Posterior vena cava (tissue), 2 donors: Measurements from ENCODE around the gene WDSUB1. TPM values are rescaled to one million over a fixed set of nuclear protein-coding genes. Genes with fewer than 3 reads are reported as not detected.

ENCODE experiments used
- DNase-seq: peaks from one replicate; pipeline ENCODE4 v3.0.0-alpha.2; 2020; ENCODE audit warnings: low spot score
- intact Hi-C, 2 donors: fragments of 100-400 bp; cut with DNase I; formaldehyde crosslinking; loops; one replicate each; pipeline versions ENCODE4 v1.14.1 to v1.14.2; 2022 to 2023
- total RNA-seq, 2 donors: library from RNA; stranded (reverse); fragmentation: NEBNext Ultra II Directional; extraction: Animal tissue kit (Norgen Biotek cat#: 25700); gene quantifications; one replicate each; pipeline ENCODE4 v1.2.1, GENCODE V29; 2021
- donor health status: DM: yes; HTN: yes; CAD: no.
- donor health status: DM: yes; HTN: yes; CAD: no.

Gene WDSUB1
- total RNA-seq, 2 donors from 2014 or later: 4.9 to 7.9 TPM

DNA sequence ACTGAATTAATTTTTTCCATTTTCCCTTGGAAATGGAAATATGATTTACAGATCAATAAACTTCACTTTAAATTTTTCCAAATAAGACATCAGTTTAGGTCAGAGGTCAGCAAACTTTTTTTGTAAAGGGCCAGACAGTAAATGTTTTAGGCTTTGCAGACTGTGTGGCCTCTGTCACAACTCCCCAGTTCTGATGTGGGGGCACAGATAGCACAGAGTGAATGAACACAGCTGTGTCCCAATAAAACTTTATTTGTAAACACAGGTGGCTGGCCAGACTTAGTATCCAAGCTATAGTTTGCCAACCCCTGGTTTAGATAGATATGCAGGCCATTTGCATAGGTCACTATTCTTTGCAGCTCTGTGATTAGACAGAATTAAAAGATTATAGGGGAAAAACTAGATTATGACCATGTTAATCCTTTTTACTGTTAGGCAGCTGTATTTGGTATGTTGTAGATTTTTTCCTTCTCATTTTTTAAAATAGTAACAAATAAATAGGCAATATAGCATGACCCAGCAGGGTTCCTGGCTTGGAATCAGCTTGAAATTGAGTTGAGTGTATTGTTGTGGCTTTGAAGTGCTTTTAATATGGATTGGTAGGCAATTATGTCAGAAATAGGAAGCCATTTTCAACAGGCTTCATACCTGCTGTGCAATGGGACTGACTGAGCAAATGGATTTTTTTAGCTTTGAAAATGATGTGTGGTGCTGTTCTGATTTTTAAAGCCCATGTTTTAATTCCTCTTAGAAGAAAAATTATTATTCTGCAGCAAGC is 59.7 kb downstream of the WDSUB1 start:
- intact Hi-C loops: no loop called here
- DNase-seq: no peak

DNA sequence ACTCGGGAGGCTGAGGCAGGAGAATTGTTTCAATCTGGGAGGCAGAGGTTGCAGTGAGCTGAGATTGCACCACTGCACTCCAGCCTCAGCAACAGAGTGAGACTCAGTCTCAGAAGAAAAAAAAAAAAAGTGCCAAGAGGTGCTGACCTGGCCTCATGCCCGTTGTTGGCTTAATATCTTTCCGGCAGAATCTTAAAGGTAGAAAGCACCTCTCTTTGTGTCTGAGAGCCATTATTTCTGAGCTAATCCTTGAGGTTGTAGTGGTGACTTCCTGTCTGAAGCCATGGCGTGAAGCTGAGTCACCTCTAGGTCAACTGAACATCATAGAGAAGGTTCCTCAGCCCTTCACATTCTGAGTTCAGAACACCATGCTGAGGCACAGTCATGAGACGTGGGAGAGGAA is 60.4 kb downstream of the WDSUB1 start:
- intact Hi-C loops: no loop called here
- DNase-seq: no peak

DNA sequence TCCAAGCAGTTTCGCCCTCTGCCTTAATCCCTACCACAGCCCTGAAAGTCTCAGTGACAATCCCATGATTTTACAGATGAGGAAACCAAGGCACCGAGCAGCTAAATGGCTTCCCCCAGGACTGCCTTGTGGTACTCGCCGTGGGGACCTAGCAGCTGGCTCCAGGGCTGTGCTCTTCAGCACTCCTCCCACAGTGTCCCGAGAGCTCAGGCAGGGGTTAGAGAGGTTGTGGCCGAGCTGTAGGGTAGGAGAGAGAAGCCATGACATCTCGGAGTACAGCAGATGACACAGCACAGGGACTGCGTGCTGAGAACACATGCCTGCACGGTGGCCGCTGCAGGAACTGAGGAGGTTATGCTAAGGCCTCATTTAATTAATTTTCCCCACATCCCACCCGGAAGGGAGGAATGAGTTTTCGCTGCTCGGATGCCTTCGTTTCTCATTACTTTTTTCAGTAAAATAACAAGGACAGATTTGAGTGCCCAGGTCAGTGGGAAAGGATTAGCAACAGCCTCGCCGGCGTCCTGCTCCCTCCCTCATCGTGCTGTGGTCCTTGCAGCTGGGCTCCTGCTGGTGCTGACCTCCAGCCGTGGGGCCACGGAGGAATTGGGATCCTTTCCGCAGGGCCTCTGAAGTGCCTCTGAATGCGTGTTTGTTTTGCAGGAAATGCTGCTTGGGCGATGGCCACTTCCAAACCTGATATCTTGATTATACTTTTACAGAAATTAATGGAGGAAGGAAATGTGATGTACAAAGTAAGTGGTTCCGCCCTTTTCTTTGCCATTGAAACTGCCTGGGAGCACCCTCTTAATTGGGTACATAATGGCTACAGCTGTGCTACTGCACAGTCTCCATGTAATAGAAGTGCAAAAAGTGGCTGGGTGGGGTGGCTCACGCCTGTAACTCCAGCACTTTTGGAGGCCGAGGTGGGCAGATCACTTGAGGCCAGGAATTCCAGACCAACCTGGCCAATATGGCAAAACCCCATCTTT is 61.2 kb downstream of the WDSUB1 start:
- intact Hi-C loops: no loop called here
- no peak for DNase-seq

DNA sequence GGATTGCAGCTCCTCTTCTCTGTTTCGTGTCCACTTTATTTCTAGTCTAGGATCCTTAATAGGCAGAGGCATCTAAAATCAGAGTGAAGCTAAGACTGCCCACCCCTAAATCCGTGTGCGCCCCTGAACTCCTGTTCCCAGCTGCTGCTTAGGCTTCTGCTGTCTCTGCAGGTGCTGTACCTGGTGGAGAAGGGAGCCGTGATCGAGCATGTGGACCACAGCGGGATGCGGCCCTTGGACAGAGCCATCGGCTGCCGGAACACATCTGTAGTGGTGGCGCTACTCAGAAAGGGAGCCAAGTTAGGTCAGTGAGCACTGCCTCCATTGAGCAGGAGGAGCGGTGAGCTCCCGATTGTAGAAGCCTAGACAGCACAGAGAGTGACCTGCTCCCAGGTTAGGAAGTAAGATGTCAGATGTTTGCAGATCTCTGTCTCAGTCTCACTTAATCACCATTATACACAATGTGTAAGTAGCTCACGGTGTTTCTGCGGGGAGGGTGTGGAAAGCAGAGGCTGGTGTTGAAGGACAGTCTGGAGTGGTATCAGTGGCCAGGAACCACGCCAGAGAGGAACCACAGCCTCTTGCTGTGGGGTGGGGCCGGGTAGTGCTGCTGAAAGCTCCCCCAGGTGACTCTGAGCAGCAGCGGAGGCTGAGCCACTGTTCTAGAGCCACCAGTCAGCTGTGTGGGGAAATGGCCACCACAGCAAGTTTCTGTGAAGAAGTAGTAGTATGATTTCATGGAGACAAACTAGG is 62.3 kb downstream of the WDSUB1 start:
- no peak for DNase-seq
- intact Hi-C loops: no loop called here

DNA sequence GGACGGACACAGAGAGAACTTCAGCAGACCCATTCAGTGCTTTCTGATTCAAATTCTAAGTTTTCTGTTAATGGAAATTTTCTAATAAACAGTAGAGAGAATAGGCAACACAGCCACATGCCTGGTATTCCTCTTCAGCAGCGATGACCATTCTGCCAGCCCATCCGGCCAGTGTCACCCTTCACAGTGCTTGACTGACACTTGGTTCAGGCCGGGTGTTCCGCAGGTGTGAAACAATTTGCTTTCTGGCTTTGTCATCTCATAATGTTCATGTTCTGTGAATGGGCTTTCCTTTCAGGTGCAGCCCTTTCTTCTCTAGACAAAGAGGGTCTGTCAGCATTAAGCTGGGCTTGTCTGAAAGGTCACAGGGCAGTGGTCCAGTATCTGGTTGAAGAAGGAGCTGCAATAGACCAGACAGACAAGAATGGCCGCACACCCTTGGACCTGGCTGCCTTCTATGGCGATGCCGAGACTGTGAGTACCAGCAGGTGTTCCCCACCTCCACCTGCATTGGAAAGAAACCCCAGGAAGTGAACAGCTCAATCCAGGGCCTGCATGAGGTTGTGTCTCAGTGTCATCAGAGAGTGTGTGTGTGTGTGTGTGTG is 67.0 kb downstream of the WDSUB1 start:
- intact Hi-C loops: no loop called here
- DNase-seq: no peak

DNA sequence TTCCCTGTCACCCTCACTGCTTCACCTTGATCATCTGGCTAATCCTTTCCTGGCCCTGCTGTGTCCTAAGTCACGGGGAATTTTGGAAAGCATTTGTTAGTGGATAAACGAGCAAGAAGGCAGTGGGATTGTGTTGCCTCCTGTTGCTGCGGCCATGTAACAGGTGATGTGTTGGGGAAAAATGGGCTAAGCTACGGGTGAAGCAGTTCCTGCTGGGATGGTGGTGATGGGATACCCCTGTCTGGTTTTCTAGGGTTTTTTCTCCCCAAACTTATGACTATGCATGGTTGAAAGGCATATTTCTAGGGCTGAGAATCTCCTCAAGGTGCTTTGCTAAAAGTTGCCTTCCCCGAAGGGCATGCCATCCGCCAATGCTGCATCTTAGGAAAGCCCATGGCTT is 68.1 kb downstream of the WDSUB1 start:
- intact Hi-C loops: no loop called here
- no peak for DNase-seq

DNA sequence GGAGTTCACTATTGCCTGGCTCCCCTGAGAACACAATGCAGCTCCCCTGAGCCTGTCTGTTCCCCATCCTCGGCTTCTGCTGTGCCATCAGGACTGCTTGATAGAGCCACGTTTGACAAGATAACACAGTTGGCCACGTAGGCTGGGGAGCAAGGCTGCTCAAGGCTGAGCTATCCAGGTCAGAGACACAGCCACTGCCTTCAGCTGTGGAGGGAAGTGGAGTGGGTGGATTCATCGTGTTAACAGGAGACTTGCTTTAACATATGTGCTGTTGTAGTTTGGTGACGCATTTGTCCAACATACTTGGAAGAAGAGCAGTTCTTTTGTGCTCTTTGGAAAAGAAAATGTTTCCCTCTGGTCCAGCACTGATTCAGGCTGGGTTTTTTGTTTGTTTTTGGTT is 68.8 kb downstream of the WDSUB1 start:
- intact Hi-C loops: no loop called here
- no peak for DNase-seq

DNA sequence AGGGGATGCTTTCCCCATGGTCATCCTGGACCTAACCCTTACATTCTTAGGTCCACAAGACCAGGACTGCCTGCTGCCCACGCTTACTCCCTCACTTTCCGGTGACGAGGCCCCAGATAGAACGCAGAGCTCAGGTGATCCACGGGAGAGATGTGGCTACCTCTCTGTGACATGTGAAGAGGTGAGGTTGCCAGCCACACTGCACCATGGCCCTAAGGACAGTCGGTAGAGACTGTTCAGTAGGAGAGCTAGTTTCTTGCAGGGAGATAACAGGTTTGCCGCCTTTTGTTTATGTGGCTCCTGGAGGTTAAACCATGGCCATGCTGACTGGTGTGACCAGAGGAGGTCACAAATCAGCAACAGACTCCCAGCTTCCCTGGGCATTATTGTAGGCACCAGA is 71.4 kb downstream of the WDSUB1 start:
- intact Hi-C loops: no loop called here
- no peak for DNase-seq

DNA sequence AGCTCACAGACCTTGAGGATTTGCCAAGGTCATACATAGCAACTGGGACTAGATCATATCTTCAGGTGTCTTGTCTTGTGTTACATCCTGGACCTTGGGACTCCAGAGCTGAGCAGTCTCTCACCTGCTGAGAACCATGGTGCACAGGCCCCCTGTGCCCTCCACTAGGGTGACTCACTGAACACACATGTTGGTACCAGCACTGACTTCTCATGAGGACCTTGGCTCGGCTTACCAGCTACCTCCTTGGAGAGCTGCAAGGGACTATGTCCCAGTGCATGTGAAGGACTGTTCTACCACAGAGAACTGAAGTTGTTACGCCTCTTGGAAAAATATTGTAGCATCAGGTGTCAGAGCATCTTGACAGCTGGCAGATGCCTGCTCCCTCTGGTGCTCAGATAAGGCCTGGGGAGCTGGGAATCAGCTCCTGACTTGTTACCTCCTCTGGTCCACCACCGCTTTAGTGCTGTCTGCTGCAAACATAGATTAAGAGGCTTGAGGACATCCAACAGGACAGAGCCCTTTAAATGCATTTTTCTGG is 72.1 kb downstream of the WDSUB1 start:
- DNase-seq: no peak
- intact Hi-C loops: no loop called here

DNA sequence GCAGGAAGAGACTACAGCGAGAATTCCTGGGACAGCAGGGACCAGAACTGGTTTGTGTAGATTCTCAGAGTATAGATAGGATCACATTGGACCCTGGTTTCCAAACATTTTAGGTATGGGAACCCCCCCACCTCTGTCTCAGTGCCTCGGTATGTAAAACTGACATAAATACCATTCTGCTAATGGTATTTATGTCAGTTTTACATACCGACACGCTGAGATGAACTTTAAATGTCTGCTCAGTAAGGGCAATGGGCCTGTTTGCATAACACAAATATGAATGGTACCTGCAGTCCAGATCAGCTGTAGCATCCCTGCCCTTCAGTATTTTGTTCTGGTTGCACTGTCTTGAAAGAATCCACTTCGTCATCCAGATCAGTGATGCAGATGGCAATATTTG is 73.2 kb downstream of the WDSUB1 start:
- DNase-seq: no peak

DNA sequence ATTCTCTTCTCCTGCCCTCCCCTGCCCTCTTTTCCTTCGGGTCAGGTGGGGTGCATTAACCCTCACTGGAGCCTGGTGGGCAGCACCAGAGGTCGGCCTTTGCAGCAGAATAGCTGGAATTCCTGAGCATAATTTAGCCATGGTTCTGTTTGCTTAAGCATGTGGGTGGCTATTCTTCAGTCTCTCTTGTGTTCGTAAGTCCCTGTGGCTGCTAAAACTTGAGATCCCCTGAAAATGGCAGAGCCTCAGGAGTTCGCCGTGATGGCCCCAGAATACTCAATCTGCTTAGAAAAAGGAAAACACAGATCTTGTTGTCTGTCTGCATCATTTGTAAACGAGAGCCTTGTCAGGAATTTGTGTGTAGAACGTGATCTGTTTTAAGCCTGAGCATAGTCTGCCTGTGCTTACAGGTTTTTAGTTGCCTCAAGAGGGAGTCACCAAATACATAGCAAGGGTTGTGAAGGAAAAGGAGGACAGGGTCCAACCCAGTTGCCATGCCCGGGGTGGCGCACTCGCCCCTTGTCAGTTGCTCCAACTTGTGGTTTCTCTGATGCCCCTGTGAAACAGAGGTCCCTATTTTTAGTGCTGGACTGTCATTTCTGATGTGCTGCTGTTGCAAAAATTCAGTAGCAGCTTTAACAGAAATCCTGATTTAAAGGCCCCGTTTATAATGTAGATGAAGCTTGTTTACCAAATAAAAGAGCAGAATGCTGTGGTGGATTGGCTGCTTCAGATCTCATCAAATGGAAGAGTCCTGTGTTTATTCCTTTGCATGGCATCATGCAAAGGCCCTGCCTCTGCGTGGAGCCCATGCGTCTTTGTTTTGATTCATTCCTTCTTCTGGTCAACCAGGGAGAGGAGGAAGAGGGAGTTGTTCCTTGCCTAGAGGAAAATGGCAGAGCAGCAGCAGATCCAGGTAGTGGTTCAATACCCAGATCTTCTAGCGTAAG is 74.8 kb downstream of the WDSUB1 start:
- intact Hi-C loops: no loop called here
- DNase-seq: no peak

More for the DNA sequence above, 73.2 kb downstream of the WDSUB1 start:
- intact Hi-C loops: no loop called here

DNA sequence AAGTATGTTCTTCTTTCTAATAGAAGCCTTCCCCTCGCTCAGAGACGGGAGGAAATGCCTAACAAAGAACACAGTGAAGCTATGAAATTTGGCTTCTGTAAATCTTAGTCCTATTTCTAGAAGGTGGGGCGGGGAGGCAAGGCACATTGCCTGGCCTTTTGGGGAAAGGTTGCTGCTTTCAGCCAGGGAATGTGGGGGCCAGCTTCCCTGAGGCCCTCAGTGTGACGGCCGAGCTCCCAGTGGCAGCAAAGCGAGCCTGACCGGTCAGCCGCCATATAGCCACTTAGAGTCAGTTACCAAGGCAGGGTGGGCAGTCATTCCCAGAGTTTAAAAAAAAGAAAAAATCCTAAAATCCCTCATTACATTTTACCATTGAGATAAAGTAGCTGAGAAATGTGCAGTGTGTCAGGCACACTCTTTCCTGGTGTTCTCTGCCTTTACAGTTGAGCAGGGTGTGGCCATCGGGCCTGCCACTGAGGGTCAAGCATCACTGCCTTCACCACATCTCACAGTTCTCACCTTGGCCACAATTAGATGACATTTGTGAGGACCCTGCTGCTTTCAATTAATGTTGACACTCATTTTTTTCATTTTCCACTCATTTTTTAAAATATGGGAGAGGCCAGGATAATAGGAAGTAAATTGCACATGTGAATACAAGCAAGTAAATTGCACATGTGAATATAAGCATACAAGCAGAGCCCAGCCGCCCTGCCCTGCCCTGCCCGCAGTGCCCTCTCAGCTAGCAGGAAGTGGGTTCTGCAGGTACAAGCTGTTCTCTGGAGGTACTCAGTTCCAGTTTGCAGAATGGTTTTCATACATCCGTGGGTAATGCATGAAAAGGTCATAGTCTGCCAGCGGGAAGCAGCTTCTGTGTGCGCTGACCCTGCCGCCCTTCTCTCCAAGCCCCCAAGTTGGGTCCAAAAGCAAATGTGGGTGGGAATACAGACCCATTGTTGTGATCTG is 76.9 kb downstream of the WDSUB1 start:
- intact Hi-C loops: no loop called here
- DNase-seq: no peak

DNA sequence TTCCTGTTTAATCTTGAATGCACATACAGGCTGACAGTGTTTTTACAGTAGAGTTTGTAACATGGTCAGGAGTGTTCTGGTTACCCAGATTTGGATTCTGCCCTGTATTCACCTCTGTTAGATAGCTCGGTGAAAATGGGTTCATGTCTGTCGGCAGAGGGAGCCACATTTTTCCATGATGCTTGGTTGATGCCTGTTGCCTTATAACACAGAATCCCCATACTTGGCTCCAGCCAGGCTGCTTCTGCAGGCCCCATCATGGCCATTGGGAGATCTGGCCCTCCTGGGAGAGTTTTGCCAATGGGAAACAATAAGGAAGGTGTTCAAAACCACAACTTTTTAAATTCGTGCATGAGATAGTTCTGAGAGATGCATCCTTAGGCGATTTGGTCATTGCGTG is 78.1 kb downstream of the WDSUB1 start:
- intact Hi-C loops: no loop called here
- no peak for DNase-seq

DNA sequence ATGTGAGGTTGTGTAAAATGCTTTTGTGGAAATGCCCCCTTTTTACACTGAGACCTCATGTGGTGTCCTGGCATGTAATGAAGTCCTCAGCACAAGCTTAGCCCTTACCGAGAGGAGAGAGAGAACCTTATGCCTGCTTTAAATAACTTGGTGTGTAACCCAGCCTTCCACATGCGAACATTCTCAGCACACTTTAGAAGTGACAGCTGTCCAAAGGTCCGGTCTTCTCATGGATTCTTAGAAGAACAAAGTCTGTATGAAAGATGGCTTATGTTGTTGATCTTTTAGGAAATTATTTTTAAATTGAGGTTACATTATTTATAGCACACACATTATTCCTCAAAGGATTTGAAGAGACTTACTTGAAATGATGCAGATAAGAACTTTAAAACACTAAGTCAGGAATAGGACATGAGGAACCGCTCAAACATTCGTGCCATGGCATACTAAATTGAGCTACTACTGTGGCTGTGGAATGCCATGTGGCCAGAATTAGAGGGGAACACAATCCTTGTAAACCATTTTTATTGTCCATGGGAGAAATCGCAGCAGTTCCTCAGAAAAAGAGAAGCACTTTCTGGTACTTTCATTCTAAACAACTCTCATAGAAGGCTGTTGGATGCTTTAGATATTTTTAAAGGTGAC is 79.6 kb downstream of the WDSUB1 start:
- no peak for DNase-seq
- intact Hi-C loops: no loop called here

DNA sequence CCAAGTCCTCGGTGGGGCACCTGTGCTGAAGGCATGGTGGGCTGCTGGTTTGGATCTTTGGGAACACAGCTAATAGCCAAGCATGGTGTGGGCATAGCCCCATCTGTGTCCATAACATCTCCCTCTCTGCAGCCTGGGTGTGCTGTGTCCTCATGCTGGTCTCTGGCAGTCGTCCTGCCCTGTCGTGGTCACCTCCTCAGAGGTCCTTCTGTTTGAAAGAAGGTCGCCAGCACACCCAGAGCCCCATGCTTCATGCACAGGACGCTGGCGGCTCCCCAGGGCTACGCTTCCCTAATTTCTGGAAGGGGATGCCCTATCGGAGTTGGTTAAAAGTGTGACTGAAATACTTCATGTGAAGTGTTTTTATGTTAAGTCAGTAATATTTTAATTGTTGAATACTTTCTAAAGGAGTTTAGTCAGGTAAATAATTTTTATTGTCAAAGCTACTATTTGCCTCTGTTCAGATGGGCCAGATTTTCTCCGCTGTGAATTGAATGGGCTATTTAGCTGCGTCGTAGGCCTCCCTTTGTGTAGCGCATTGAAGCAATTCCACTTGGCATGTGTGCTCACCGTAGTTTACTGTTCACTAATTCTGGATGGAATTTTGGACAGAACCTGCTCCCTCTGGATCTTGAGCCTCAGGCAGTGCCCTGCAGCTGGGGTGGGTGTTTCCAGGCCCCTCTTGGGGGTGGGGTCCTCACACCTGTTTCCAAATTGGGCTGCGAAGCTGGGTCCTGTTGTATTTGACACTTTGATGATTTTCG is 81.9 kb downstream of the WDSUB1 start:
- DNase-seq: no peak
- intact Hi-C loops: no loop called here

DNA sequence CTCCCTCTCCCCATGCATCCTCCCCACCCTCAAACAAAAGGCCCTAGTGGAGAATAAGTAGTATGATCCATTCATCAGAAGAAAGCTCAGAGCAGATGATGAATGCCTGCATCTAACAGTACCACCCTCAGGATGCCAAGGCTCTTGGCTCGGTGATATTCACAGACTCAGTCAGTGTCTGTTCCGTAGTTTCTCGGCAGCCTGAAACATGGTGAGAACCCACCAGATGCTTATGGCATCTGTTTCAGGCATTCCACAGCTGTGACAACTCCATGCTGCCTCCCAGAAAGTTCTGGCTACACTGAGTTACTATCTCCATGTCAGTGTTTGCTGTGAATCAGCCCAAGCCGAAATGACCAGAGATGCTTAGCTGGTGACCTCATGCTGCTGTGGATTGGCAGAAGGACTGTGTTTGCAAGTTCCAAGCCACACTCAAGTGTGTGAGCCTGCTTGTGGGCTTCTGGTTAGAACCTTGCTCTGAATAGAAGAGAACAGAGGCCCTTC is 83.9 kb downstream of the WDSUB1 start:
- intact Hi-C loops: no loop called here
- peak; percentile 84 for DNase-seq
